Right lobe of liver (tissue), 6 donors: ENCODE results near the gene KCNK13. TPM values are rescaled to one million over a fixed set of nuclear protein-coding genes. Genes with fewer than 3 reads are reported as not detected.
"Not testable (repeated sequence)": the region's sequence is repeated elsewhere in the genome, so short reads cannot be mapped to it uniquely, and the experiment has no call there.

ENCODE experiments used
- ATAC-seq, 4 donors: fragments of 200-7000 bp; cut with Tn5 transposase; one replicate each; pipeline ENCODE4 v1.9.1; 2020; ENCODE audit warnings: mild to moderate bottlenecking in 4 of 4, moderate library complexity in 4 of 4
- DNase-seq, 3 donors: peaks; one replicate each; pipeline ENCODE4 v3.0.0-alpha.2; 2020
- H3K27ac ChIP-seq, 3 donors: fragments of 200-600 bp; one replicate each; pipeline ENCODE4 v1.8.0; 2022
- H3K27me3 ChIP-seq, 2 donors: fragments of 200-600 bp; one replicate each; pipeline ENCODE4 v1.8.0; 2022
- H3K36me3 ChIP-seq, 4 donors: fragments of 200-600 bp; sonication (generic) in 1 of 4; one replicate each; pipeline versions ENCODE4 v1.5.1 to v1.8.0; 2017 to 2022; ENCODE audit warnings: control low read depth in 1 of 4
- H3K4me1 ChIP-seq, 4 donors: fragments of 200-600 bp; sonication (generic) in 1 of 4; one replicate each; pipeline versions ENCODE4 v1.5.1 to v1.8.0; 2017 to 2022; ENCODE audit warnings: control low read depth in 1 of 4
- H3K4me3 ChIP-seq, 3 donors: fragments of 200-600 bp; one replicate each; pipeline ENCODE4 v1.8.0; 2022
- H3K9me3 ChIP-seq, 4 donors: fragments of 200-600 bp; sonication (generic) in 1 of 4; one replicate each; pipeline versions ENCODE4 v1.5.1 to v1.8.0; 2017 to 2022; ENCODE audit warnings: control low read depth in 1 of 4
- POLR2A ChIP-seq: fragments of 450-650 bp; IDR thresholded peaks from one replicate; pipeline ENCODE4 v1.6.1; 2017; ENCODE audit warnings: antibody characterized with exemption, mild to moderate bottlenecking
- WGBS: methylation state at CpG from one replicate; pipeline ENCODE4 v1.1.6; 2018; ENCODE audit warnings: low coverage, low lambda C conversion rate; ENCODE audit not compliant: insufficient coverage; ENCODE audit errors: missing lambda C conversion rate; 5-methylcytosine and 5-hydroxymethylcytosine counted together
- intact Hi-C, 2 donors: fragments of 100-400 bp; cut with DNase I; formaldehyde crosslinking; loops; one replicate each; pipeline versions ENCODE4 v1.11.2 to v1.14.1; 2022
- total RNA-seq, 6 experiments: library from RNA; depleted of rRNA in 2 of 6; stranded (reverse); fragments of >200 nt in 2 of 6; fragmentation: NEBNext Ultra II Directional in 3 of 6; extraction: Animal tissue kit (Norgen Biotek cat#: 25700) in 3 of 6; gene quantifications; one replicate each; pipeline versions ENCODE4 v1.1.0 to v1.2.4, GENCODE V29; 2016 to 2023
- TF ChIP-seq, protein P1 (sequence below), 4 donors: fragments of 200-600 bp in 3 of 4; fragments of 450-650 bp in 1 of 4; IDR thresholded peaks; one replicate each; pipeline versions ENCODE4 v1.5.1 to v1.8.0; 2016 to 2022; ENCODE audit warnings: antibody characterized with exemption in 4 of 4, mild to moderate bottlenecking in 2 of 4
- donor health status: DM: no; HTN: yes; CAD: no.
- donor health status: DM: no; HTN: no; CAD: no.
- donor health status: DM: no; HTN: no; CAD: no.
- donor health status: DM: no; HTN: yes; CAD: no.
- donor health status: DM: no; HTN: yes; CAD: no.

Gene KCNK13
- total RNA-seq, 6 experiments from 2014 or later = 0.30 to 1.2 (median 0.36) TPM

DNA sequence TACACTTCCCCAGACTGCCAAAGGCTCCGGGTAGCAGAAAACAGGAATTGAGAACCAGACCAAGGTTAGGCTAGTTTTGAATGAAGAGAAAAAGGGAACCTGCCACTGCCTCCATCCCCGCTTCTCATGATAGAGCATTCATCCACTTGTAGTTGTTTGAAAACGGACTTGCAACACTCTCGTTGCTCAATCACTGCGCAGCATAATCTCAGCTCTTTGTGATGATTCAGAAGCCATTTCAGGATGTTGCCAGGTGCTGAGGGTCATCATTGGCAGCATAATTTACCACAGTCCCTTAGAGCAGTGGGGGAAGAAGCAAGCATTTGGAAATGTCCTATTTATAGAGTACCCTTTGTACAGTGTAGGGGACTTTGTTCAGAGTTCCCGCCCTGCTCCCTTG, 25.6 kb downstream of the KCNK13 start:
- peak in 2 of 3 donors; percentile 42 to 63 for DNase-seq
- 12% methylated on average over 6 of the region's 6 CpGs for WGBS

DNA sequence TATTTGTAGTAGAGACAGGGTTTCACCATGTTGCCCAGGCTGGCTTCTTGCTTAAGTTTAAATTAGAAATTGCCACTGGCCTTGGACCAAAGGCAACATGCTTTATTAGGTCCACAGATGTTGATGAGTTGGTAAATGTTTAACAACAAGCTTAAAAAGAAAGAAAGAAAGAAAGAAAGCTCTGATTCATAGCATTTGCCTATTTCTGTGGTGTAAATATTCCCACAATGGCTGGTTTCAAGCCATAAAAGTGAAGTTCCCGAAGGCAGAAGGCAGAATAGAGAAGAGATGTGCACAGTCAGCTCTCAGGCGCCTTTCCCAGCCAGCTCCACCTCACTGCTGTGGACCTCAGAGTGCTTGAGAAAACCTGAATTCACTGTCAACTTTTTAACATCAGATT, 26.4 kb downstream of the KCNK13 start:
- WGBS = 53% methylated on average over 2 of the region's 2 CpGs
- Histone ChIP-seq H3K9me3 (no peaks in the 10 kb centered on the region), H3K4me3 (no peak overlapping the region), H3K4me1 (no peaks in the 10 kb centered on the region), H3K27me3 (no peaks in the 10 kb centered on the region), H3K36me3 (no peaks in the 10 kb centered on the region), H3K27ac (no peak overlapping the region)
- no peak for DNase-seq
- TF ChIP-seq, protein P1, sequence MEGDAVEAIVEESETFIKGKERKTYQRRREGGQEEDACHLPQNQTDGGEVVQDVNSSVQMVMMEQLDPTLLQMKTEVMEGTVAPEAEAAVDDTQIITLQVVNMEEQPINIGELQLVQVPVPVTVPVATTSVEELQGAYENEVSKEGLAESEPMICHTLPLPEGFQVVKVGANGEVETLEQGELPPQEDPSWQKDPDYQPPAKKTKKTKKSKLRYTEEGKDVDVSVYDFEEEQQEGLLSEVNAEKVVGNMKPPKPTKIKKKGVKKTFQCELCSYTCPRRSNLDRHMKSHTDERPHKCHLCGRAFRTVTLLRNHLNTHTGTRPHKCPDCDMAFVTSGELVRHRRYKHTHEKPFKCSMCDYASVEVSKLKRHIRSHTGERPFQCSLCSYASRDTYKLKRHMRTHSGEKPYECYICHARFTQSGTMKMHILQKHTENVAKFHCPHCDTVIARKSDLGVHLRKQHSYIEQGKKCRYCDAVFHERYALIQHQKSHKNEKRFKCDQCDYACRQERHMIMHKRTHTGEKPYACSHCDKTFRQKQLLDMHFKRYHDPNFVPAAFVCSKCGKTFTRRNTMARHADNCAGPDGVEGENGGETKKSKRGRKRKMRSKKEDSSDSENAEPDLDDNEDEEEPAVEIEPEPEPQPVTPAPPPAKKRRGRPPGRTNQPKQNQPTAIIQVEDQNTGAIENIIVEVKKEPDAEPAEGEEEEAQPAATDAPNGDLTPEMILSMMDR (IDR thresholded peaks at IDR 0.05) = no peak
- no peak for TF ChIP-seq POLR2A
- intact Hi-C loops = no loop called here
- ATAC-seq = peak in 2 of 4 donors; percentile 40 to 45

More for the DNA sequence above, 25.6 kb downstream of the KCNK13 start:
- Histone ChIP-seq H3K27ac (no peak overlapping the region), H3K4me3 (no peak overlapping the region), H3K27me3 (no peaks in the 10 kb centered on the region), H3K36me3 (no peaks in the 10 kb centered on the region), H3K9me3 (no peaks in the 10 kb centered on the region), H3K4me1 (no peaks in the 10 kb centered on the region)
- ATAC-seq = peak; percentile 78 to 98 (median 94)
- TF ChIP-seq, protein P1 (IDR thresholded peaks at IDR 0.05) = no peak
- TF ChIP-seq POLR2A = no peak
- intact Hi-C loops = no loop called here

DNA sequence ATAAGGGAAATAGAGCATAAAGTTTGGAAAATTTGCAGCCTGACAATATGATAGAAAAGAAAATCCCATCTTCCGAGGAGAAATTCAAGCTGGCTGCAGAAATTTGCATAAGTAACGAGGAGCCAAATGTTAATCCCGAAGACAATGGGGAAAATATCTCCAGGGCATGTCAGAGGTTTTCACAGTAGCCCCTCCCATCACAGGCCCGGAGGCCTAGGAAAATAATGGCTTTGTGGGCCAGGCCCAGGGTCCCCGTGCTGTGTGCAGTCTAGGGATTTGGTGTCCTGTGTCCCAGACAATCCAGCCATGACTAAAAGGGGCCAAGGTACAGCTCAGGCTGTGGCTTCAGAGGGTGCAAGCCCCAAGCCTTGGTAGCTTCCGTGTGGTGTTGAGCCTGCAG, 27.7 kb downstream of the KCNK13 start:
- DNase-seq, H3K27me3 ChIP-seq, H3K4me3 ChIP-seq, H3K4me1 ChIP-seq, ATAC-seq, H3K36me3 ChIP-seq, H3K27ac ChIP-seq, H3K9me3 ChIP-seq, intact Hi-C loops: not testable (repeated sequence)
- 68% methylated on average over 3 of the region's 6 CpGs for WGBS

DNA sequence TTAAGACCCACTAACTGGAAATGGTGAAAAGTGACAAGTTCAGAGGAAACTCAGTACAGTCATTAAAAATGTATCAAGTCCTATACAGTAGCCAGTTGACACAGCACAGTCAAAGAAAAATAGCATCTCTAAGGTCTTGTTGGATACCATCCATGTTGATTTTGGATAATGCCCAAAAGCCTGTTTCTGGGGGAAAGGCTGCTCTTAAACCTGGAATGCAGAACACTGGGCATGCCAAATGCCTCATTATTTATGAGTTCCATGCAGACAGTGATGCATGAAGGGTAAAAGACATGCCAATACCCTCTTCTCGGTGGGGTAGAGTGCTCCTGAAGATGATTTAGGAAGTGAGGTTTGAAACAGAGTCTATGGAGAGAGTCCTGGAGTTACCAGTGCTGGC, 29.6 kb downstream of the KCNK13 start:
- TF ChIP-seq, protein P1 (IDR thresholded peaks at IDR 0.05) = no peak
- TF ChIP-seq POLR2A = no peak
- DNase-seq (no peak), ATAC-seq (no peak)
- Histone ChIP-seq H3K27ac (no peak overlapping the region), H3K4me1 (no peaks in the 10 kb centered on the region), H3K36me3 (no peaks in the 10 kb centered on the region), H3K27me3 (no peaks in the 10 kb centered on the region), H3K4me3 (no peak overlapping the region), H3K9me3 (no peaks in the 10 kb centered on the region)
- WGBS = 57% methylated on average over 1 of the region's 1 CpG
- intact Hi-C loops = no loop called here

DNA sequence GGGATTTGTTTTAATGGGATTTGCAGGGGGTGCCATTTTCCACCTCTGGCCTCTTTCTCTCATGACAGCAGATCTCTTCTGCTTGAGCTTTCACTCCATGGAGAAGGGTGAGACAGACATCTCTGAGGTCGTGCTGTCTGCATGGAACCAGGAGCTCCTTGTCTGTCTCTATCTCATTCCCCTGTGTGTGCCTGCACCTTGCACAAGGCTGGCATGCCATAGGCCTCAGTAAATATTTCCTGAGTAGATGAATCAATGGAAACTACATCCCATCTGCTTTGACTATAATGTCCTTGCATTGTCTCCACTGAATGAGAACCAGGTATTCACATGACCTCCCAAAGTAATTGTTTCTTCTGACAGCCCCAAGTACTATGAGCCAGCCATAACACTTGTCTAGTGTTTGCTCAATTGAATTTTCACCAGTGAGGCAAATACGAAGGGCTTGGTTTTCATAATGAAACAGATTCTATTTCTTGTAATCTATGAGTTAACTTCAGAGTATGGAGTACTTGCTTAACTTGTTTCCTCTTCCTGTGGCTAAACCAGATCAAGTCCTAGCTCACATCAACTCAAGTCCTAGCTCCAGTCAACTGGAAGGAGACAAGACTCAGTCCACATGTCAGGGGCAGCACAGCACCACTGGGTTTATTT, 32.3 kb downstream of the KCNK13 start:
- Histone ChIP-seq H3K27ac (no peak overlapping the region), H3K9me3 (no peaks in the 10 kb centered on the region), H3K36me3 (no peaks in the 10 kb centered on the region), H3K4me1 (no peaks in the 10 kb centered on the region), H3K4me3 (no peak overlapping the region), H3K27me3 (no peaks in the 10 kb centered on the region)
- DNase-seq (no peak), ATAC-seq (no peak)
- TF ChIP-seq, protein P1 (IDR thresholded peaks at IDR 0.05) = no peak
- no peak for TF ChIP-seq POLR2A
- intact Hi-C loops = no loop called here
- 38% methylated on average over 1 of the region's 2 CpGs for WGBS
